ENCODE results near the gene RIPOR2.
A peak's percentile ranks its signal among the peaks of the same experiment; 100 is the strongest.
"Not testable (repeated sequence)": the region's sequence is repeated elsewhere in the genome, so short reads cannot be mapped to it uniquely, and the experiment has no call there.

The RIPOR2 gene

DNA sequence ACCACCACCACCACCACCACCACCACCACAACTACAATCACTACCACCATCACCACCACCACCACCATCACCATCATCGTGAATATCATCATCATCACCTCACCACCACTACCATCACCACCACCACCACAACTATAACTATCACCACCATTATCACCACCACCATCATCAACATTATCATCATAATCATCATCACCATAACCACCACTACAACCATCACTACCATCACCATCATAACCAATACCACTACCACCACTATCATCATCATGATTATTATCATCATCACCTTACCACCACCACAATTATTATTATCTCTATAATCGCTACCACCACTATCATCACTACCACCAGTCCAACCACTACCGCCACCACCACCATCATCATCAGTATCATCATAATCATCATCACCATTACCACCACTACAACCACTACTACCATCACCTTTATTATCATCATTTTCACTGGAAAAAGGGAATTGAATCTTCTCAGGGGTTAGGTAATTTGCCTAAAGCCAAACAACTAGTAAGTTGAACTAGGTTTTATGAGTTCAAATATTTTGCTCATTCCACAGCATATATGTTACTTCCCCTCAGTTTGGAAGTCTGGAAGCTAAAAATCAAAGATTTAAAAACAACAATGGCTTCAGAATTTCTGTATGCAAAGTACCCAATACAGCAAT, 8.3 kb downstream of the RIPOR2 start:
- DNase-seq: no peak

DNA sequence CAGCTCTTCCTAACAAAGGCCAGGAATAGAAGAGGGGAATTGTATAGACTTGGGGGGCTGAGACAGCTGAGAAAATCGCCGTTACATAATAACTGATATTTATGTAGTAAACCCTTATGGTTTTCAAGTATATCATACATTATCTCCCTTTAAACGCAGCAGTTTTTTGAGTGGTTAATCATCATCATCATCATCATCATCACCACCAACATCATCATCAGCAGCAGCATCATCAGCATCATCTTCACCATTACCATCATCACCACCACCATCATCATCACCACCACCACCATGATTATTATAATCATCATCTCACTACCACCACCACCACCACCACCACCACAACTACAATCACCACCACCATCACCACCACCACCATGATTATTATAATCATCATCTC, 9.1 kb downstream of the RIPOR2 start:
- DNase-seq: not testable (repeated sequence)

DNA sequence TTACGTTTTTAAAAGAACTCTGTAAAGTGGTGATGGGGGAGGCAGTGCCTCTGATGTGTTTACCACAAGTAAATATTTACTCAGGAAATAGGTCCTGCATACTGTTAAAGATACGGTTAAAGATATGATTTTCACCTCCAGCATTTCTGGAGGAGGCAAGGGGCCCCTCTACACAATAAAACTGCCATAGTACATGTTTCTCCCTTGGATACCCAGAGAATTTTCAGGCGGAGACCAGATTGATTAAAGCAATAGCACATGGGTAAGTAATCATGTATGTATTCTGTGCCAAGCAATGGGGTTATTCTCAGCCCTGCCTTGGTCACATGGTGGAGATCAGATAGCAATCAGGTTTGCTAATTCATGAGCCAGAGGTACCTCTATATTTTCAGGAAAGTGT, 9.6 kb downstream of the RIPOR2 start:
- no peak for DNase-seq

DNA sequence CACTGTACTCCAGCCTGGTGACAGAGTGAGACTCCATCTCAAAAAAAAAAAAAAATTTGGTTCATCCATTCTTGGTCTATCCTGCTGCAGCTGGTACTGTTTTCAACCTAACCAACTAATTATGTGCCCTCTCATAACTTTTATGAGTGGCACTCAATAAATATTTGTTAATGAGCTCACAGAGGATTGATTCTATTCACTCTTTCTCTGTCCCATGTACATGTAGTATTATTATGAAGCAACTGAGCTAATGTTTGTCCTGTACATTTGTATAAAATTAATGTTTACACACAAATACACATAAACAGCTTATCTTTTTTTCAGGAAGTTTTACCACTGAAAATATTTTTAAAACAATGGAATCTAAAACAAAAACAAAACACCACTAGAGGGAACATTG, 10.1 kb downstream of the RIPOR2 start:
- no peak for DNase-seq

DNA sequence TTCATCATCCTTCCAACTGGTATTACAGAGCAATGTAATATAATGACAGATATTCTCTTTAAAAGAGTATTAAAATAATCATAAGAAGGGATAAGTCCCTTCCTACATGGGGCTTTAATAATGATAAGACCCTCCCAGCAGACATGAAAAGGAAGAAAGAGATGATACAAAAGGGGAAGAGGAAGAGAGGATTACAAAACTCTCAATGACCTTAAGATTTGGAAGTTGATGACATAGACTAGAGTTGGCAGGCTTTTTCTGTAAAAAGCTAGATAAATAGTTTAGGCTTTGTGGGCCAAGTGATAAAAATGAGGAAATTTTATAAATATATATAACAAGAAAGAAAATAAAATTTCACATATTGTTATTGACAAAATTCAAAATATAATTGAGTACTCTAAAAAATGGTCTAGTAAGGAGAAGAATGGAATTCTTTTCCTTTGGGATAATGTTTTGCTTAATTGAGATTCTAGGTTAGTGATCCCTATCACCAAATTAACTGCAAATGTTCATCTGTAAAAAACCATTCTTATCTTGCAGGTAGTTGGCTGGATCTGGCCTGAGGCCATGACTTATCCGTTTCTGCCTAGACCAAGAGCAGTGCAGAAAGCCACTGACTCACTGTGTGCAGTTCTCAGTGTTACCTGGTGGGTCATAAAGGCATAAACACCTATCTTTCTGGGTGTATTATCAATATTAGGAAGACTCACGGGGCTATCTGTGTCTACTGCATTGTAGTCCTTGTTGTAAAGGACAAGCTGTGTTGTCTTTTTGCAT, 11.0 kb downstream of the RIPOR2 start:
- DNase-seq: no peak

DNA sequence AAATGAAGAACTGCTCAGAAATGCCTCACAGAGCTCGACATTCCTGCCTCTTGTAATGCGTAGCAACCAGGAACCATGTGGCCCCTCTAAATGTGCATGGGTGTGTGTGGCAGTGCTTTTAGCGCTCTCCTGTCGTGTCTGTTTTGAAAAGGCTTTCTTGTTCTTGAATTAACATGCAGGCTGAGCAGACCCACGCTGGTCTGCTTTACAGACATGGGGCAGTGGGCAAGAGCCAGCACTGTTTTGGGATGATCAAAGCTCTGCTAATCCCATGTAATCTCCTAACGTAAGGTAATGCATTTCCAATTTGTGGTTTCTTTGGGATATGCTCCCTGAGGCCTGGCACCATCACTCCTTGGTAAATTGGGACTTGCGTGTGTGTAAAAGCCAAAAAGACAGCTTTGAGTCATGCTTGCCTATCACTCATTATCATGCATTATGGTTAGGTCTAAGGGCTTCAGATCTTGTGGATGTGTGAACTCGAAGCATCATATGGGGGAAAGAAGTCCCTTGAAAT, 11.8 kb downstream of the RIPOR2 start:
- no peak for DNase-seq

DNA sequence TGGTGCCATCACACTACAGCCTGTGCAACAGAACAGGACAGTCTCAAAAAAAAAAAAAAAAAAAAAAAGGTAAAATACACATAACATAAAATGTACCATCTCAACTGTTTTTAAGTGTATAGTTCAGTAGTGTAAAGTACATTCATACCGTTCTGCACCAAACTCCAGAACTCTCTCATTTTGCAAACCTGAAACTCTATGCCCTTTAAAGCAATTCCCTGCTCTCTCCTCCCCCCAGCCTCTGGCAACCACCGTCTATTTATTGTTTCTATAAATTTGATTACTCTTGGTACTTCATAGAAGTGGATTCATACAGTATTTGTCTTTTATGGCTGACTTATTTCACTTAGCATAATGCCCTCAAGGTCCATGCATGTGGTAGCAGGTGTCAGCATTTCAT, 12.9 kb downstream of the RIPOR2 start:
- no peak for DNase-seq

DNA sequence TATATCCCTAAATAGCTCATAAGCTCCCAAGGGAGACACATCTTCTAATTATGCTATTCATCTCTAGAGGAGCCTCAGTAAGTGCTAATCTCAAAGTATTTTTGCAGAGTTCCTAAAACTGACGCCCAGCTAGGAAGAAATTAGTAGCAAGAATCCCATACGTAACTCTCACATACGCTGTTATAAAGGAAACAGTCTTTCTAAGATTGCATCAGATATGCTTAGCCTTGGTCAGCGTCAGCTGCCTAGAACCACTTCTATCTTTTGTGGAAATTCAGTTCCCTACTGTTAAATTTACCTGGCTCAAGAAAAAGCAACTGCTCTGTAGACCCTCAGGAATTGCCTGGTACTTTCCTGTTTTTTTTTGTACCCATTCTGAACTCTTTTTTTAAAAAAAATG, 13.6 kb downstream of the RIPOR2 start:
- DNase-seq: no peak

DNA sequence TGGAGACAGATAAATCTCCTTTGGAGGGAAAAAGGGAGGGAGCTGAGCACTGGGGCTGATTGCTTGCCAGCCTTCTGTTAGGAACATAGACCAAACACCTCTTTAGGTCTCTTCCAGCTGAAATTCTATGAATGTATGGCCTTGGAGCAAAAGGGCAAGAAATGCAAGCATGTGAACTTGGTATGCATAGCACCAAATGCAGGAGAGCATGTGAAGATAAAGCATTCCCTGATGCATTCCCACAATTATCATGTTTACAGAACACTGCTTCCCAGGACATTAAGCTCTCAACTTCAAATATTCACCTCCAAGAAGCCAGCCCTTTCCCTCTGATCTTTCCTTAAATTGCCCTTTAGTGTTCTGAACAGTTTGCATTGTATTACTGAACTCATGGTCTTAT, 15.6 kb downstream of the RIPOR2 start:
- no peak for DNase-seq

DNA sequence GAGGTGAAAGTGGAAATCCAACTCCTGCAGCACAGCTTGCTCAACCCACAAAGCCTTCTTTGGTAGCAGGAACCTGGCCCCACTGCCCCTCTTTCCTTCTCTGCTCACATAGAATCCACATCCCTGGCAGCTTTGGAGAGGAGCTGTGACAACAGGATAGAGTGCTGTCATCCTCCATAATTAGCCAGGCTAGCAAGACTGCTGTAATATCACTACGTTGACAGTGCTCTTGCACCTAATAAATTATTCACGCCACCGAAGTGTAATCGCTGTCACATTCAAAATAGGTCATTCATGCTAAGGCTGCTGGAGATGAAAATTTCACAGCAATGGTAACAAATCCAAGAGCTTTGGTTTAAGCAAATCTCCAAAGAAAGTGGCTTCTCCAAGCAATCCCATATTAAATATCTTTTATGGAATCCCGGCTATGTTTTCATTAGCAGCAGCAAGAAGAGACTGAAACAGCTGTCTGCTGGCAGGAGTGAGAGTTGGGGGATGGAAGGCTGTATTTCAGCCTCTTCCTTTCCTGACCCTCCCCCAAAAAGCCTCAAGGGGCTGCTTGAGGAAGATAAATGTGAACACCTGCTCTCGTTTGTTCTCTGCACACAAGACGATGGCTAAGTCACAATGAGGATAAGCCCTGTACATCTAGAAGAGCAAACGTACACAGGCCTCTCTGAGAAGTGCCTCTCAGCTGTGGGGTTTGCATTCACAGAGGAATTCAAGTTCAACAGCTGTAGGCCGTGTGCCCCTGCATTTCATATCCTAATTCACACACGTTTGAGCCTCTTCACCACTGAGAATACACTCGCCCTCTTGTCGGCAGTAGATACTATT, 16.5 kb downstream of the RIPOR2 start:
- peak in 1 of 51 donors; percentile 17 for DNase-seq

DNA sequence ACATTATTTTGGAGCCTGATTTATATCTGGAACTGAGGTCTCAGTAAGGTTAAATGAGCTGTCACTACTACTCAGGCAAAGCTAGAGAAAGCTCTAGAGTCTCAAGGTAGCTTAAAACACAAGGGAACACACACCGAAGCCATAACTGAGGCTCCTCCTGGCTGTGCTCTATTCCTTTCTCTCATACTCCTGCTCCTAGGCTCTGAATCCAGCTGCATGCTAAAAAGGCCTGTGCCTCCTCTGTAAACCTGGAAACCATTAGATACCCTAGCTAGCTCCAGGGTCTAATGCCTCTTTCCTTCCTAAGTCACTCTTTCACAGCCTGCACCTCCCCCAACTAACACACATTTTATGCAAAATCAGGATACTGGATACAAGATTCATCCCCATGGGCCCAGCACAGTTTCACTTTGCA, 17.1 kb downstream of the RIPOR2 start:
- no peak for DNase-seq

DNA sequence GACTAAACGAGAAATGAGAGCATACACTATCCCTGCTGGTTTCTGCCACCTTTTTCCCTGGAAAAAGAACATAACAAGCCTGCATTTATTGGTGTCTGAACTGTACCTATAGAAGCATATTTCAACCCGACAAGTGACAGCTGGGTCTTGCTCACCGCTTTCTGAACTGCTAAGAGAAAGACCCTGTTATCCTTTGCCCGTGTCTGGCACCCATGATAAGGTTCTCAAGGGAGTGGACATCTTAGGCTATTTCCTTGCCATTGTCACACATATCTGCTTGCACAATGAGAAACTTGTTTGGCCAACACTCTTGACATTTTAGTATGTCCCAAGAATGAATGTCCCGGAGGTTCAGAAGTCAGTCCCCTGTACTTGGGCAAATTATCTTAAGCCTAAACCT, 19.3 kb downstream of the RIPOR2 start:
- DNase-seq: no peak

DNA sequence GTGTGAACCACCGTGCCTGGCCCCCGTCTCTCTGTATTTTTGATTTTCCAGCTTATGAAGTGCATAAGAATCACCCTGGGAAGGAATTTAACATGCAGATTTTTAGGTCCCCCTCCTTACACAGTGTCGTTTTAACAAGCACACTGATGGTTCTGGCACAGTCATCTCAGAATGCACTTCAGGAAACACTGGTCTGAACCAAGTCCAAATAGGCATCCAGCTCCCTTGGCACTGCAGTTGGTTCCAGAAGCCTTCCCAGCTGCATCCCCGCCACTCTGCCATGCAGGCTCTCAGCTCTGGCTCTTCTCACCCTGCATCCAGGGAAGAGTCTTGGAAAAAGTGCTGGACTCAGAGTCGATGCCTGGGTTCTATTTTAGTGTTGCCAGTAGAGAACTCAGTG, 20.1 kb downstream of the RIPOR2 start:
- no peak for DNase-seq

DNA sequence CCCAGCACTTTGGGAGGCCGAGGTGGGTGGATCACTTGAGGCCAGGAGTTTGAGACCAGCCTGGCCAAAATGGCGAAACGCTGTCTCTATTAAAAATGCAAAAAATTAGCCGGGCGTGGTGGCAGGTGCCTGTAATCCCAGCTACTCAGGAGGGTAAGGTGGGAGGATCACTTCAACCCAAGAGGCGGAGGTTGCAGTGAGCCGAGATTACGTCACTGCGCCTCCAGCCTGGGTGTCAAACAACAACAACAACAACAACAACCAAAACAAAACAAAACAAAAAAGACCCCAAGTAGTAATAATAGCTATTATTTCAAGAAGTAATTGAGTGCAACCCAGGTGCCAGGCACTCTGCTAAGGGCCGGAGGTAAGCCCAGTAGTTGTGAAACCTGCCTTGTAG, 21.7 kb downstream of the RIPOR2 start:
- DNase-seq: not testable (repeated sequence)

DNA sequence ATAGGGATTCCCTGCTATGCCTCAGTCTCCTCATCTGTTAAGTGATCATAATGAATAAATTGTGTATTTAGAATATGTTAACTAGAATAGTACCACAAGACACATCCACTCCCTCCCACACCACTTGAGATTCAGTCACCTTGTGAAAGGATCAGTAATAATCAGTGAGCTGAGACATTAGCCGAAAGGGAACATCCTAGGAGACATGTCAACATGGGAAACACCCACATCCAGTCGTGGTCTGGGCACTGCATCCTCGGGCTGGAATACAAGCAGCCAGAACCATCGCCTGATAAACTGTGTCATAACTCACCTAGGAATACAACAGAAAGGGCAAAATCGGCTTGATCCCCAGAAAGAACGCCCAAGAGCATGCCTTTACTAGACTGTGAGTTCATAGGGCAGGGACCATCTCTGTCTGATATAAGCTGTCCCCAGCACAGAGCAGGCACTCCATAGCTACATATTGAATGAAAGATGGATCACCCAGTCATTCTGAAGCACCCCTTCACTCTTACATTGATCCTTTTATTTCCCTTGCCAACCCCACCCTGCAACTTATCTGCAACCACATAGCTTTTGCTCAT, 23.9 kb downstream of the RIPOR2 start:
- no peak for DNase-seq

DNA sequence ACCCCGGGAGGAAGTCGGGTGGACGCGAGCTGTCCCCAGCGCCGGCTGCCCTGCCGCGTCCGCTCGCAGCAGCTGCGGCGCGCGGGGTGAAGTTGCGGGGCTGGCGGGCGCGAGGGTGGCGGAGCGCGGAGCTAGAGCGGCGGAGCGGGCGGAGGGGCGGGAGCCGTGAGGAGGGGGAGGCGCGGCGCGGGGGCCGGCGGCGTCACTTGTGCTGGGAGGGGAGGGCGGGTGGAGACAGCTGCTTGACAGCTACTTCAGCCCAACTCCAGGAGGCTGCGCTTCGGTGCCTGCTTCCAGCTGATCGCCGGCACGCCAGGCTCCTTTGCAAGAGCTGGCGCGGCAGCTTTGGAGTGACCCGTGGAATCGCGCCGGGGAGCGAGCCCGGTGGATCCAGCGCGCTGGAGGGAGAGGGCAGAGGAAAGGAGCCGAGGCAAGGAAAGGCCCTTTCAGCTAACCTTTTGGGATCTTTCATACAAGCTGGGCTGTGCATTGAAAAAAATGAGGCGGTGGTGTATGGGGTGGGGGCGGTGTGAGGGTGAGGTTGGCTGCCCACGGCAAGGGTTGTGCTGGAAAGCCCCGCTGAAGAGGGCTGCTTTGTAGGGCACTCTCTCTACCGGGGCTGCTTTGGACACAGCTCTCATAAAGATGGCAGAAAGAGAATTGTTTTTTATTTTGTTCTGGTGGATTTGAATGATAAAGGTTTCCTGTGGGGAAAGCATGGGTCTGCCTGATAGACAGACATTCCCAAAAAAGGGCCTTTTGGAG, 24.6 kb downstream of the RIPOR2 start:
- peak in 41 of 51 donors; percentile 7 to 82 (median 50) for DNase-seq

DNA sequence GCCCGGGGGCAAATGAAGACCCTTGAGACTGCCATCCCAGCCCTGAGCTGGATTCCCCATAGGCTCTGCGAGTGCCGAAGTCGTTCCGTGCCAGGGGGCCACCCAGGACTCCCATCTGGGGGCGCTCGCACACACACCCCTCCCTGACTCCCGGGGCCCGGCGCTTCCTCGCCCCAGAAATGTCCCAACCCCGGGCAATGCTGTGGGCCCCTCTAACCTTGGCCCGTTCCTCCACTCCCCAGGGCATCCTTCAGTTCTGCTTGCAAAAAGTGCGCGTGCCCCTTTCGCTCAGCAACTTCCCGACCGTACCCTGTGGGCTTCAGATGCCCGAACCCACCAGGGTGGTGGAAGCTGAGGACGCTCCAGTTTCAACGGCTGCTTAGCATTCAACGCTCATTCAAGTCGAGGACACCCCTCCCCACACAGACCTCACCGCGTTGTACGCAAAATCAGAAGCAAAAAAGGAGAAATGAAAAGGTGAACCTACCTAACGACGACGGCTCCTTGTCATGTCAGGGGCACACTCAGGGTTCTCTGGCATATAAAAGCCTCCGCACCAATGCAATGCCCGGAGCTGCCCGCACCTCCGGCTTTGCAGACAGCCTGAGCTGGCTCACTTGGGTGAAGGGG, 25.3 kb downstream of the RIPOR2 start:
- peak in 24 of 51 donors; percentile 3 to 82 (median 32) for DNase-seq

DNA sequence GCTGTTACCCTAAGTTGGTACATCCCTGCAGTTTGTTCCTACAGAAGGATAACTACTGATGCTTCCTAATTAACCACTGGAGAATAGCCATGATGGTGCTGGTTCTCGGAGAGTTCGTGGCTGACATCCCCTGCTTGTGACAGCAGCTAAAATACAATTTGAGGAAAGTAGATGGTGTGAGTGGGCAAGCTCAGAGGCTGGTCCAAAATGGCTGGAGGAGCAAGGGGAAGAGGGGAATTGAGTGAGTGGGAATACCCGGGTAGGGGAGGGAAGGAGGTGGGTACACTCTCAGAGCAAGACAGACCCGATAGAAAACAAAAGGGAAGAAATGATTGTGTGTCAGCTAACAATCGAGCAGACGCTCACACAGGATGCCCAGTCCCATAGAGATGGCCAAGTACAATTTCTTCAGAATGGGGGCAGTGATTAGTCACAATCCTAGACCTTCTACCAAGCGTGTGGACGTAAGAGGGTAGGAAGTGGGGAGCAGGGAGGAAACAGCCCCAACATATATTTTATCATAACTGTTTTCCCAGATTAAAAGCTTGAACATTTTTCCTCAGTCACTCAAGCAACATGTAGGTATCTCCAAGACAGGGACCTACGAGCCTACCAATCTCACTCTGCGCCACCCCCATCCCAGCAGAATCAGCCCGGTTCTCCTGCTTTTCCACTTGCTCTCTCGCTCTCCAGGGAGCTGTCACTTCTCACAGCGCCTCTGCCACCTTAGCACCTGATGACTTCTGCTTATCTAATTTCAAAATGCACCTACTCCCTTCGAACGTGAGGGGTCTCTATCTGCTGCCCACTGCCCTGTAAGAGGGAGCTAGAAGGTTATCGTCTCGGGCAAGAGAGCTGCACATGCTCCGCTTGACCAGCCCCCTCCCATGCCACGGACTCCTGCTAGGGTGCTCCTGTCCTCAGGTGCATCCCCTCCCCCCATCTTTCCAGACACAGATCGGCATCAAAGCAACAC, 26.2 kb downstream of the RIPOR2 start:
- DNase-seq: peak in 6 of 51 donors; percentile 4 to 81 (median 32)

DNA sequence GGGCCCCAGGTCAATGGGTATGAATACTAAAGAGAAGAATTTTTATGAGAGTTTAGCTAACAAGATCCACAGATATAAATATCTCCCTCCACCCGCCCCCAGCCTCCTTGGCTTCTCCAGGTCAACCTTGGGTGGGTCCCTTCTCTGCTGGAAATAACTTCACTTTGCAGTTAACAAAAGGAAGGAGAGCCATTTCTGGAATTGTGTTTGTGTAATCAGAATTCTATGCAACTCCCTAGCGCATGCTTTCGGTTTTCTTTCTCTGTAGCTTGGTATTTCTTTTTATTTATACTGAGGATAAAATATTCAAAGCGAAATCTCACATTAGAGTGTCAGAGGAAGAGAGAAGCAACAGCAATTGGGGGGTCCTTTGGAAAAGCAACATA, 27.1 kb downstream of the RIPOR2 start:
- peak in 1 of 51 donors; percentile 53 for DNase-seq

All from hypothalamus (tissue), 51 donors.